NCI-H1930 (cell line): ENCODE results near the gene MCM9.
"Not testable (repeated sequence)": the region's sequence is repeated elsewhere in the genome, so short reads cannot be mapped to it uniquely, and the experiment has no call there.

Experiments used
- DNase-seq, 2 experiments: peaks; one replicate each; lab custom pipeline; 2025; lab: John Stamatoyannopoulos, UW

MCM9 gene

DNA sequence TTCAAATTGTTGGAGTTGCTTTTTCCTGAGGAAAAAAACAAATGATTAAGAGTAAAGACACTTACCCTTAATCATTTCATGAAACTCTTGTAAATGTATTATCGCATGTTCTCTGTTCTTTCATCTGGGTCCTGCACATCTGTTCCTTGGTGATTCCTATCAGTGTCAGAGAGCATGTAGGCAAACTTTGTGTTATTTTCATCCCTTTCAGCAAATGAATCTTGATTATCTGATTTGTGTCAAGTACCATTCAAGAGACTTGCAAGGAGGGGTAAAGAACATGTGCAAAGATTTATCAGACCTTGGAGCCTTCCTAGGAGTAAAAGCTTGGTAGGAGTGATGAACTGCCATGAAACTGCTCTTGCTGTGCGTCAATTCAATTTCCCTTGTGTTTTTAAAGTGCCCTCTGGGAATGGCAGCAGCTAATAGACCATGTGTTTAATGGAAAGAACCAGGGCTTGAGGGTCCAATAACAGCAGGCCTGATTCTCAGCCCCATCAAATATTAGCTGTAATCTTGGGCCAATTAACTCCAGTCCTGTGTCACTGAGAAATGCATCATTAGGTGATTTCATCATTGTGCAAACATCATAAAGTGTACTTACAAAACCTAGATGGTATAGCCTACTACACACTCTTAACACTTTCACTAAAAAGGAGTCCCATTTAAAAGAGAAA, 164.7 kb downstream of the MCM9 start:
- DNase-seq: peak; percentile 81 to 86

DNA sequence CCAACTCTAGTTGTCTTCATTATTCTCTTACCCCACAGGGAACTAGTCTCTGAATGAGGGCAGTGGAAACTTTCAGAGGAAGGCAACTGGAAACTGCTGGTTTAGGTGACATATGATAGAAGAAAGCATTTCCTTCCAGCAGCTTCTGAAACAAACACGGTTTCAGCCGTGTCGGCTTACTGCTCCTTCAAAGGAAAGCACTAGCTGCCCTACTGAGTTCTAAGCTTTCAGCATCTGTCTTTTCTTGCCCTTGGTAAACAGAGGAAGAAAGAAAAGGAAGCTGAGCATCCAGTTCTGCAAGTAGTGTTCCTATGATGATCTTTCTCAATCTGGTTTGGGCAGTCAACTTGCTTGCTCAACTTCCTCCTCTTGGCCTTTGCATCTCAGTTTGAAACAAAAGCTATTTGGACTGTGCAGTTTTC, 166.0 kb downstream of the MCM9 start:
- no peak for DNase-seq

DNA sequence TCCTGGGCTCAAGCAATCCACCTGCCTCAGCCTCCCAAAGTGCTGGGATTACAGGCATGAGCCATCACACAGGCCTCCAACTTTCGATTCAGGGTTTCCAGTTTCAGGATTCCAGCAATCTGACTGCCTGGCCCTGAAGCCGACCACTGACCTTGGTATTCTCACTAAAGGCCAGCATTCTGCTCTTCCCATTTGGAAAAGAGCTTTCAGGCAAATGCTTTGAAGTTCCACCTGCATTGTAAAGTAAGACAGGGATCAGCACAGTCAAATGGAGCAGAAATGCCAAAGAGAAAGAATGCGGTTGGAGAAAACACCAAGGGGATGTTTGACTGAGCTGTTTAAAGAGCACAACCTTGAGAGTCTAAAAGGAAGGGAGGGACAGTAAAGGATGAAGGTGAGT, 166.5 kb downstream of the MCM9 start:
- no peak for DNase-seq

DNA sequence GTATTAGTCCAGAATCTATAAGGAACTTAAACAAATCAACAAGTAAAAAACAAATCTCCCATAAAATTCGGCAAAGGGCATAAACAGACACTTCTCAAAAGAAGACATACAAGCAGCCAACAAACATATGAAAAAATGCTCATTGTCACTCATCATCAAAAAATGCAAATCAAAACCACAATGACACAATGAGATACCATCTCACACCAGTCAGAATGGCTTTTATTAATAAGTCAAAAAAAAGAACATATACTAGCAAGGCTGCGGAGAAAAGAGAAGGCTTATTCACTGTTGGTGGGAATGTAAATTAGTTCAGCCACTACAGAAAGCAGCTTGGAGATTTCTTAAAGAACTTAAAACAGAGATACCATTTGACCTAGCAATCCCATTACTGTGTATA, 169.6 kb downstream of the MCM9 start:
- DNase-seq: not testable (repeated sequence)

DNA sequence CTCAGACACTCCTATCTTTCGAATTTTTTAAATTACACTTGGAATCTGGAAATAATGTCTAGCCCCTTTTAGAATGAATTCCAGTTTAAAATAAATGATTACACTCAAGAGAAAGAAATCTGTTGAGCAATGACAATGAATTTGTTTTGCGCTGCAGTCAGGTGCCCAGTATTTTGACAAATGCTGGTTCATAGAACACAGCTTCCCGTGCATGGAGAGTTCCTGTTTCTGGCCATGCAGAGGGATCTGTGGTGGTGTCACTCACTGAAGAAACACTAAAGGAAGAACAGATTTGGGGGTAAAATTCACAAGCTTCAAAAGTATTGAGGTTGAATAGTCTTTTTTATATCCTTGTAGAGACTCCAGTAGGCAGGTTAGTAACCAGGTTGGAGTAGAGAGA, 170.2 kb downstream of the MCM9 start:
- no peak for DNase-seq
